Measurements from ENCODE around the gene NEGR1.

DNA sequence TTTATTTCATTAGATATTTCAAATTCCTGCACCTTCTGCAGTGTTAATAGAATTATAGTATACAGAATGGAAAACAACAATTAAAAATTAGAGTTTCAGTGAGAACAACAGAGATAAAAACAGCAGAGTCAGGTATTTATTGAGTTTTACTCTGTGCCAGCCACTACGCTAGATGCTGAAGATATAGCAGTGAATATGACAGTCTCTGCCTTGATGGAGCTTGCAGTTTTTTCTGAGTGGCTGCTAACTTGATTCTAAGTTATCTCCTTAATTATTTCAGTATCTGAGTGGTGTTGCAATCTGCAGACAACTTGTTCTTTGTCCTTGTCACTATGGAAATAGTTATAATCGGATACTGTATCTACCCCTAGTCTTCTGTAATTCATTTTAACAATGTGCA lies 817.2 kb downstream of the NEGR1 start:
- TF ChIP-seq, protein P1, sequence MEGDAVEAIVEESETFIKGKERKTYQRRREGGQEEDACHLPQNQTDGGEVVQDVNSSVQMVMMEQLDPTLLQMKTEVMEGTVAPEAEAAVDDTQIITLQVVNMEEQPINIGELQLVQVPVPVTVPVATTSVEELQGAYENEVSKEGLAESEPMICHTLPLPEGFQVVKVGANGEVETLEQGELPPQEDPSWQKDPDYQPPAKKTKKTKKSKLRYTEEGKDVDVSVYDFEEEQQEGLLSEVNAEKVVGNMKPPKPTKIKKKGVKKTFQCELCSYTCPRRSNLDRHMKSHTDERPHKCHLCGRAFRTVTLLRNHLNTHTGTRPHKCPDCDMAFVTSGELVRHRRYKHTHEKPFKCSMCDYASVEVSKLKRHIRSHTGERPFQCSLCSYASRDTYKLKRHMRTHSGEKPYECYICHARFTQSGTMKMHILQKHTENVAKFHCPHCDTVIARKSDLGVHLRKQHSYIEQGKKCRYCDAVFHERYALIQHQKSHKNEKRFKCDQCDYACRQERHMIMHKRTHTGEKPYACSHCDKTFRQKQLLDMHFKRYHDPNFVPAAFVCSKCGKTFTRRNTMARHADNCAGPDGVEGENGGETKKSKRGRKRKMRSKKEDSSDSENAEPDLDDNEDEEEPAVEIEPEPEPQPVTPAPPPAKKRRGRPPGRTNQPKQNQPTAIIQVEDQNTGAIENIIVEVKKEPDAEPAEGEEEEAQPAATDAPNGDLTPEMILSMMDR (IDR thresholded peaks at IDR 0.05; ENCODE audit: low read depth, low read length) = no peak
- TF ChIP-seq, protein P2, sequence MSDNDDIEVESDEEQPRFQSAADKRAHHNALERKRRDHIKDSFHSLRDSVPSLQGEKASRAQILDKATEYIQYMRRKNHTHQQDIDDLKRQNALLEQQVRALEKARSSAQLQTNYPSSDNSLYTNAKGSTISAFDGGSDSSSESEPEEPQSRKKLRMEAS (IDR thresholded peaks at IDR 0.05; ENCODE audit: low read depth, low read length) = no peak
- TF ChIP-seq POLR2A (IDR thresholded peaks at IDR 0.05; ENCODE audit: extremely low read depth, insufficient read length) = no peak

Measured in NB4 (cell line).